Sigmoid colon (tissue), 4 donors: ENCODE results near the gene PTPN14.

Experiments
- CTCF ChIP-seq, 4 experiments: fragments of 450-650 bp in 3 of 4; fragments of 200-600 bp in 1 of 4; IDR thresholded peaks; one replicate each; pipeline ENCODE4 v1.5.1; 2016 to 2019; ENCODE audit warnings: antibody characterized with exemption in 4 of 4, mild to moderate bottlenecking in 3 of 4, moderate library complexity in 2 of 4
- POLR2A ChIP-seq, 2 donors: fragments of 450-650 bp; IDR thresholded peaks; one replicate each; pipeline ENCODE4 v1.6.1; 2016; ENCODE audit warnings: antibody characterized with exemption in 2 of 2, mild to moderate bottlenecking in 2 of 2, moderate library complexity in 2 of 2
- POLR2AphosphoS5 ChIP-seq, 4 donors: sonication (generic); formaldehyde crosslinking; IDR thresholded peaks; one replicate each; pipeline ENCODE4 v1.6.1; 2017; ENCODE audit warnings: antibody characterized with exemption in 4 of 4

- TF ChIP-seq CTCF (IDR thresholded peaks at IDR 0.05) (no peak), POLR2AphosphoS5 (IDR thresholded peaks at IDR 0.05) (no peak), POLR2A (IDR thresholded peaks at IDR 0.05) (no peak)
Measured at GRCh38 chr1:214473387-214473786, 78.0 kb downstream of the PTPN14 start.
